GM21619 (cell line): Measurements from ENCODE around the gene CREB3.

Experiments used
- ATAC-seq: cut with Tn5 transposase; IDR thresholded peaks from one replicate; pipeline ENCODE4 v1.9.1; 2021; ENCODE audit not compliant: unreplicated experiment

CREB3 gene

GRCh38 chr9:35732185-35732799 is at the start of gene CREB3, which contains the start of gene TLN1:
TSS of gene CREB3 (plus strand) at chr9:35732666. CDS start at chr9:35732773, 107 bp downstream.
TSS of gene TLN1 (minus strand) at chr9:35732195. CDS start at chr9:35725694, 6,501 bp downstream.
- ATAC-seq: peak; percentile 70

- ATAC-seq: no peak
Observed at GRCh38 chr9:35683323-35683722, 49.1 kb upstream of the CREB3 start.

GRCh38 chr9:35684921-35685320 is 47.5 kb upstream of the CREB3 start:
- no peak for ATAC-seq

- no peak for ATAC-seq
Observed at GRCh38 chr9:35685506-35685905, 47.0 kb upstream of the CREB3 start.

GRCh38 chr9:35686222-35687203 is 46.0 kb upstream of the CREB3 start:
- no peak for ATAC-seq

- no peak for ATAC-seq
Observed at GRCh38 chr9:35687306-35687705, 45.2 kb upstream of the CREB3 start.

GRCh38 chr9:35687972-35688557 is 44.4 kb upstream of the CREB3 start:
- ATAC-seq: no peak

GRCh38 chr9:35688558-35689541 is 43.6 kb upstream of the CREB3 start:
- ATAC-seq: no peak

- ATAC-seq: no peak
Observed at GRCh38 chr9:35689542-35690293, 42.7 kb upstream of the CREB3 start, which contains the start of gene TPM2. TSS of gene TPM2 (minus strand) at chr9:35689925. CDS start at chr9:35689817, 108 bp downstream.

GRCh38 chr9:35690294-35690613 is 42.2 kb upstream of the CREB3 start:
- no peak for ATAC-seq

- ATAC-seq: no peak
Observed at GRCh38 chr9:35690614-35691333, 41.7 kb upstream of the CREB3 start.

GRCh38 chr9:35691334-35691650 is 41.2 kb upstream of the CREB3 start:
- no peak for ATAC-seq

- no peak for ATAC-seq
Observed at GRCh38 chr9:35691757-35692301, 40.6 kb upstream of the CREB3 start.

GRCh38 chr9:35695943-35696401 is 36.5 kb upstream of the CREB3 start:
- ATAC-seq: no peak

GRCh38 chr9:35696520-35697215 is 35.8 kb upstream of the CREB3 start:
- no peak for ATAC-seq

- no peak for ATAC-seq
Observed at GRCh38 chr9:35697486-35697885, 35.0 kb upstream of the CREB3 start.

GRCh38 chr9:35698231-35698630 is 34.2 kb upstream of the CREB3 start:
- ATAC-seq: no peak

- no peak for ATAC-seq
Observed at GRCh38 chr9:35700031-35700430, 32.4 kb upstream of the CREB3 start.
